Fibroblast of the aortic adventitia (primary cell): ENCODE data around the gene PHACTR3. TPM values are rescaled to one million over a fixed set of nuclear protein-coding genes. Genes with fewer than 3 reads are reported as not detected.

ENCODE experiments used
- DNase-seq: peaks from one replicate; pipeline ENCODE4 v3.0.0-alpha.2; 2010; ENCODE audit warnings: low read depth
- H3K4me3 ChIP-seq: 2 replicates; pipeline ENCODE4 v1.5.1; 2011; ENCODE audit warnings: low read depth, mild to moderate bottlenecking, control low read depth, low read length, moderate library complexity
- total RNA-seq: library from RNA; depleted of rRNA; stranded (reverse); fragments of >200 nt; gene quantifications from 2 replicates; pipeline ENCODE4 v1.2.3, GENCODE V29; 2012; ENCODE audit warnings: low replicate concordance
- TF ChIP-seq, protein P1 (sequence below): IDR thresholded peaks from 2 replicates; pipeline ENCODE4 v1.5.1; 2011; ENCODE audit warnings: mild to moderate bottlenecking, low read length, control low read depth, inconsistent platforms; ENCODE audit not compliant: insufficient read depth

PHACTR3 gene
- total RNA-seq, 1 donor, result not detected

GRCh38 chr20:59650418-59650817 lies 46.1 kb downstream of the PHACTR3 start:
- no peak for DNase-seq
- TF ChIP-seq, protein P1, sequence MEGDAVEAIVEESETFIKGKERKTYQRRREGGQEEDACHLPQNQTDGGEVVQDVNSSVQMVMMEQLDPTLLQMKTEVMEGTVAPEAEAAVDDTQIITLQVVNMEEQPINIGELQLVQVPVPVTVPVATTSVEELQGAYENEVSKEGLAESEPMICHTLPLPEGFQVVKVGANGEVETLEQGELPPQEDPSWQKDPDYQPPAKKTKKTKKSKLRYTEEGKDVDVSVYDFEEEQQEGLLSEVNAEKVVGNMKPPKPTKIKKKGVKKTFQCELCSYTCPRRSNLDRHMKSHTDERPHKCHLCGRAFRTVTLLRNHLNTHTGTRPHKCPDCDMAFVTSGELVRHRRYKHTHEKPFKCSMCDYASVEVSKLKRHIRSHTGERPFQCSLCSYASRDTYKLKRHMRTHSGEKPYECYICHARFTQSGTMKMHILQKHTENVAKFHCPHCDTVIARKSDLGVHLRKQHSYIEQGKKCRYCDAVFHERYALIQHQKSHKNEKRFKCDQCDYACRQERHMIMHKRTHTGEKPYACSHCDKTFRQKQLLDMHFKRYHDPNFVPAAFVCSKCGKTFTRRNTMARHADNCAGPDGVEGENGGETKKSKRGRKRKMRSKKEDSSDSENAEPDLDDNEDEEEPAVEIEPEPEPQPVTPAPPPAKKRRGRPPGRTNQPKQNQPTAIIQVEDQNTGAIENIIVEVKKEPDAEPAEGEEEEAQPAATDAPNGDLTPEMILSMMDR, result no peak
- H3K4me3 ChIP-seq, result no peak overlapping the region

- no peak overlapping the region for H3K4me3 ChIP-seq
- DNase-seq, result no peak
- TF ChIP-seq, protein P1, result no peak
These were observed 48.0 kb downstream of the PHACTR3 start for GRCh38 chr20:59652381-59652780.

- no peak for DNase-seq
- TF ChIP-seq, protein P1, result no peak
- no peak overlapping the region for H3K4me3 ChIP-seq
These were observed 52.1 kb downstream of the PHACTR3 start for GRCh38 chr20:59656417-59656816.

- no peak overlapping the region for H3K4me3 ChIP-seq
- TF ChIP-seq, protein P1, result no peak
- no peak for DNase-seq
These were observed 53.2 kb downstream of the PHACTR3 start for GRCh38 chr20:59657459-59658046.

DNA sequence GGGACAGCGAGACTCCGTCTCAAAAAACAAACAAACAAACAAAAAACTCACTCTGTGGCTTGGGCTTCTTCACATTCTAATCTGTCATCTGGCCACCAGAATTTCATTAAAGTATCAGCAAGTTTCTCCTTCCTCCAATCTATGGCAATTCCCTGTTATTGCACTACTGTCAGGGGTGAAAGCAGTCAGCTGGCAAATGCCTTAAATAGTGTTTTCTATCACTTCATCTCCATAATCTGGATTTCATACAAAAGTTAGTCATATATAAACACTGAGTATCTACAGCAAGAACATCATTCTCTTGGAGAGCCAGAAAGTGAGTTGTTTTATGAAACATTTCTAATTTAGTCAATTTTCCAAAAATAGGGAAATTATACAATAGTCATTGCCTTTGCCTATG lies 56.1 kb downstream of the PHACTR3 start:
- no peak for DNase-seq
- TF ChIP-seq, protein P1, result no peak
- no peak overlapping the region for H3K4me3 ChIP-seq

GRCh38 chr20:59661153-59661552 lies 56.8 kb downstream of the PHACTR3 start:
- TF ChIP-seq, protein P1, result no peak
- DNase-seq, result no peak
- no peak overlapping the region for H3K4me3 ChIP-seq

- TF ChIP-seq, protein P1, result no peak
These were observed 57.3 kb downstream of the PHACTR3 start for GRCh38 chr20:59661621-59662020.

More at GRCh38 chr20:59661621-59662020, 57.3 kb downstream of the PHACTR3 start:
- H3K4me3 ChIP-seq, result no peak overlapping the region
- no peak for DNase-seq
